Panc1 (cell line): ENCODE data around the gene WT1.

Experiments
- POLR2AphosphoS5 ChIP-seq: IDR thresholded peaks from 2 replicates; pipeline ENCODE4 v1.6.1; 2012; ENCODE audit warnings: mild to moderate bottlenecking, low read depth, low read length, moderate library complexity
- TF ChIP-seq, protein P1 (sequence below): fragments of 450-650 bp; IDR thresholded peaks from 2 replicates; pipeline ENCODE4 v1.5.1; 2017; ENCODE audit warnings: mild to moderate bottlenecking
- TF ChIP-seq, protein P2 (sequence below), 2 experiments: IDR thresholded peaks; 2 replicates each; pipeline ENCODE4 v1.6.1; 2011 to 2012; ENCODE audit warnings: low read depth in 2 of 2, control low read depth in 1 of 2, low read length in 1 of 2, mild to moderate bottlenecking in 1 of 2, moderate library complexity in 1 of 2; ENCODE audit not compliant: insufficient read depth in 1 of 2

DNA sequence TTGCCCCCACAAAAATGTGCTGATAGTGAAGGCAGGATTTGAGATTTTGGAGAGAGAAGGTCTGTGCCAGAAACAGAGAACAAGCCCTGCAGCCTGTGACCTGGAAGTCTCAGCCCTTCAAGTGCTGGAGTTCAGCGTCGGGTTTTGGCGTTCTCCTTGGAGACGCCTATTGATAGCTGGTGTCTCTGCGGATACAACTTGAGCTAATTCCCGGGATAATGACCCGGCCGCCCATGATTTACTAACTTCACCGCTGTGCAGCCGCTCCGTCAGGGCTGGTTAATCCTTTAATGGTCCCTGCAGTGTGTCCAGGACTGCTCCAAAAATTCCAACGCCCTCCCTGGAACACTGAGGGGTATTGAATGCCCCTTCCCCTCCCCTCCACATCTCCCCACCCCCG, 76.6 kb downstream of the WT1 start:
- TF ChIP-seq, protein P1, sequence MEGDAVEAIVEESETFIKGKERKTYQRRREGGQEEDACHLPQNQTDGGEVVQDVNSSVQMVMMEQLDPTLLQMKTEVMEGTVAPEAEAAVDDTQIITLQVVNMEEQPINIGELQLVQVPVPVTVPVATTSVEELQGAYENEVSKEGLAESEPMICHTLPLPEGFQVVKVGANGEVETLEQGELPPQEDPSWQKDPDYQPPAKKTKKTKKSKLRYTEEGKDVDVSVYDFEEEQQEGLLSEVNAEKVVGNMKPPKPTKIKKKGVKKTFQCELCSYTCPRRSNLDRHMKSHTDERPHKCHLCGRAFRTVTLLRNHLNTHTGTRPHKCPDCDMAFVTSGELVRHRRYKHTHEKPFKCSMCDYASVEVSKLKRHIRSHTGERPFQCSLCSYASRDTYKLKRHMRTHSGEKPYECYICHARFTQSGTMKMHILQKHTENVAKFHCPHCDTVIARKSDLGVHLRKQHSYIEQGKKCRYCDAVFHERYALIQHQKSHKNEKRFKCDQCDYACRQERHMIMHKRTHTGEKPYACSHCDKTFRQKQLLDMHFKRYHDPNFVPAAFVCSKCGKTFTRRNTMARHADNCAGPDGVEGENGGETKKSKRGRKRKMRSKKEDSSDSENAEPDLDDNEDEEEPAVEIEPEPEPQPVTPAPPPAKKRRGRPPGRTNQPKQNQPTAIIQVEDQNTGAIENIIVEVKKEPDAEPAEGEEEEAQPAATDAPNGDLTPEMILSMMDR = no peak
- TF ChIP-seq POLR2AphosphoS5 = no peak
- TF ChIP-seq, protein P2, sequence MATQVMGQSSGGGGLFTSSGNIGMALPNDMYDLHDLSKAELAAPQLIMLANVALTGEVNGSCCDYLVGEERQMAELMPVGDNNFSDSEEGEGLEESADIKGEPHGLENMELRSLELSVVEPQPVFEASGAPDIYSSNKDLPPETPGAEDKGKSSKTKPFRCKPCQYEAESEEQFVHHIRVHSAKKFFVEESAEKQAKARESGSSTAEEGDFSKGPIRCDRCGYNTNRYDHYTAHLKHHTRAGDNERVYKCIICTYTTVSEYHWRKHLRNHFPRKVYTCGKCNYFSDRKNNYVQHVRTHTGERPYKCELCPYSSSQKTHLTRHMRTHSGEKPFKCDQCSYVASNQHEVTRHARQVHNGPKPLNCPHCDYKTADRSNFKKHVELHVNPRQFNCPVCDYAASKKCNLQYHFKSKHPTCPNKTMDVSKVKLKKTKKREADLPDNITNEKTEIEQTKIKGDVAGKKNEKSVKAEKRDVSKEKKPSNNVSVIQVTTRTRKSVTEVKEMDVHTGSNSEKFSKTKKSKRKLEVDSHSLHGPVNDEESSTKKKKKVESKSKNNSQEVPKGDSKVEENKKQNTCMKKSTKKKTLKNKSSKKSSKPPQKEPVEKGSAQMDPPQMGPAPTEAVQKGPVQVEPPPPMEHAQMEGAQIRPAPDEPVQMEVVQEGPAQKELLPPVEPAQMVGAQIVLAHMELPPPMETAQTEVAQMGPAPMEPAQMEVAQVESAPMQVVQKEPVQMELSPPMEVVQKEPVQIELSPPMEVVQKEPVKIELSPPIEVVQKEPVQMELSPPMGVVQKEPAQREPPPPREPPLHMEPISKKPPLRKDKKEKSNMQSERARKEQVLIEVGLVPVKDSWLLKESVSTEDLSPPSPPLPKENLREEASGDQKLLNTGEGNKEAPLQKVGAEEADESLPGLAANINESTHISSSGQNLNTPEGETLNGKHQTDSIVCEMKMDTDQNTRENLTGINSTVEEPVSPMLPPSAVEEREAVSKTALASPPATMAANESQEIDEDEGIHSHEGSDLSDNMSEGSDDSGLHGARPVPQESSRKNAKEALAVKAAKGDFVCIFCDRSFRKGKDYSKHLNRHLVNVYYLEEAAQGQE (IDR thresholded peaks at IDR 0.05; ENCODE audit: insufficient read depth in 1 of 2, low read depth in 2 of 2, low read length in 1 of 2) = no peak
